ENCODE results near the gene SLC20A1. TPM values are rescaled to one million over a fixed set of nuclear protein-coding genes. Genes with fewer than 3 reads are reported as not detected.

The SLC20A1 gene
- total and polyA plus RNA-seq, 2 of the 4 experiments (the other 2 are of a cell fraction), result 93.6 to 94.1 TPM

- H4K8ac ChIP-seq (ENCODE audit: low read depth in 2 of 2, low read length in 2 of 2), result peak overlapping the region in 1 of 2 experiments; percentile 54; a peak in 1 of 4 replicates
- peak overlapping the region; percentile 54; the same call in 1 of the 2 replicates for H4K91ac ChIP-seq (ENCODE audit: insufficient read depth, low read depth, low read length)
- no peak overlapping the region for H3K4me2 ChIP-seq (ENCODE audit: low read depth, low read length)
- H3K36me3 ChIP-seq (ENCODE audit: control insufficient read depth, insufficient read depth, low read length), result no peaks in the 10 kb centered on the region
- CTCF ChIA-PET, result interaction anchor here (1.0 to 1.6 kb wide), 3 partner anchors 12 to 67 kb away, joined by 3 to 5 read pairs (median 3); no protein-coding TSS in a partner anchor
- peaks cover 23% of the 10 kb centered on the region for H3K9me1 ChIP-seq (ENCODE audit: insufficient read depth, low read length)
- no peaks in the 10 kb centered on the region for H3K9me3 ChIP-seq (ENCODE audit: control insufficient read depth, insufficient read depth, low read length)
- peak overlapping the region; percentile 59 for H2AK9ac ChIP-seq (replicated peaks; ENCODE audit: low read depth, low read length, poor library complexity)
- H4K5ac ChIP-seq (ENCODE audit: low read depth, low read length), result peak overlapping the region; percentile 16; the same call in 1 of the 2 replicates
- DNase-seq (peak; percentile 49), ATAC-seq (ENCODE audit: low read depth) (peak; percentile 3; the same call in 1 of the 2 replicates)
- no peaks in the 10 kb centered on the region for H3K27me3 ChIP-seq (ENCODE audit: control insufficient read depth, insufficient read depth, low read length)
- no peak overlapping the region for H3K9ac ChIP-seq (ENCODE audit: low read depth, low read length)
- POLR2A ChIA-PET (ENCODE audit: unreplicated experiment), result interaction anchor here (0.5 to 0.6 kb wide), 2 partner anchors 34 to 38 kb away, joined by 3 to 6 read pairs; no protein-coding TSS in a partner anchor
- intact Hi-C loops (cut with micrococcal nuclease), result no loop called here
- 0 out of 4 replicates have a peak, but pooled peaks cover 0 to 5% of the 10 kb centered on the region in 2 experiments for H3K79me1 ChIP-seq (ENCODE audit: low read depth in 1 of 2, low read length in 2 of 2)
- H3K4me1 ChIP-seq (ENCODE audit: control insufficient read depth, insufficient read depth, low read length), result peaks cover 12% of the 10 kb centered on the region
- no peaks in the 10 kb centered on the region for H4K20me1 ChIP-seq (ENCODE audit: insufficient read depth, low read length)
- H3K27ac ChIP-seq (ENCODE audit: insufficient read depth, low read length), result peak overlapping the region; percentile 18; the same call in 1 of the 2 replicates
- peak overlapping the region; percentile 34 for H2BK5ac ChIP-seq (ENCODE audit: low read depth, low read length, poor library complexity, severe bottlenecking)
- H2AK5ac ChIP-seq (ENCODE audit: low read depth, low read length), result peak overlapping the region; percentile 62; the same call in 1 of the 2 replicates
- peak overlapping the region; percentile 73 for H3K4ac ChIP-seq (ENCODE audit: low read depth, low read length)
- H3K18ac ChIP-seq (ENCODE audit: low read depth, low read length), result peak overlapping the region; percentile 30
- H3K56ac ChIP-seq (ENCODE audit: extremely low read depth, insufficient read depth, low read length), result no peak overlapping the region
- H3K14ac ChIP-seq (replicated peaks; ENCODE audit: low read depth, low read length), result peak overlapping the region; percentile 40
- H3K23ac ChIP-seq (ENCODE audit: low read depth, low read length), result 0 out of 2 replicates have a peak overlapping the region, but pooled peaks have one; percentile 7
- H3K4me3 ChIP-seq (ENCODE audit: insufficient read depth, low read depth, low read length), result no peak overlapping the region
- dilution Hi-C loops (cut with HindIII; ENCODE audit: low sequenced_read_pairs, unreplicated experiment), result no loop called here
- H2AFZ ChIP-seq (replicated peaks; ENCODE audit: low read length, poor library complexity), result peak overlapping the region; percentile 24
- in situ Hi-C loops (cut with MboI; ENCODE audit: low sequenced_read_pairs), result no loop called here
- BruUV-seq (replicated peaks), result no TSS peak
- peak overlapping the region; percentile 73 for H2BK20ac ChIP-seq (ENCODE audit: low read depth, low read length)
- H2BK120ac ChIP-seq (ENCODE audit: low read depth, low read length), result peak overlapping the region; percentile 60
- 0 out of 2 replicates have a peak, but pooled peaks have one; percentile 18 for TF ChIP-seq CEBPB (IDR thresholded peaks at IDR 0.05; ENCODE audit: low read depth, low read length)
- no peak for TF ChIP-seq NFE2L2 (IDR thresholded peaks at IDR 0.05; ENCODE audit: low read depth, low read length)
- peak overlapping the region; percentile 13; the same call in 1 of the 3 replicates for H2BK15ac ChIP-seq (ENCODE audit: low read depth, low read length)
- WGBS, 2 experiments (ENCODE audit: extremely low coverage in 2 of 2, insufficient read length in 1 of 2), result no CpG with 5 or more reads among the region's 4 CpGs
Observed at GRCh38 chr2:112691881-112692281, 46.1 kb downstream of the SLC20A1 start.
